Liver (tissue), 9 donors: ENCODE results near the gene EML3. TPM values are rescaled to one million over a fixed set of nuclear protein-coding genes. Genes with fewer than 3 reads are reported as not detected.

Source experiments
- DNase-seq: peaks from one replicate; pipeline ENCODE4 v3.0.0-alpha.2; 2017; ENCODE audit warnings: low spot score
- H3K27ac ChIP-seq, 2 donors: one replicate each; pipeline ENCODE4 v1.7.0; 2013; ENCODE audit warnings: inconsistent platforms in 2 of 2, low read length in 2 of 2, control low read depth in 1 of 2, low read depth in 1 of 2, mild to moderate bottlenecking in 1 of 2
- H3K27me3 ChIP-seq, 4 donors: one replicate each; pipeline versions ENCODE4 v1.6.1 to v1.7.0; 2013; ENCODE audit warnings: low read length in 3 of 4, inconsistent platforms in 1 of 4, mild to moderate bottlenecking in 1 of 4, moderate library complexity in 1 of 4; ENCODE audit not compliant: control insufficient read depth in 4 of 4, insufficient read depth in 4 of 4
- H3K36me3 ChIP-seq, 4 donors: one replicate each; pipeline versions ENCODE4 v1.6.1 to v1.7.0; 2013; ENCODE audit warnings: low read length in 3 of 4, mild to moderate bottlenecking in 3 of 4, low read depth in 1 of 4, moderate library complexity in 1 of 4; ENCODE audit not compliant: control insufficient read depth in 4 of 4, insufficient read depth in 3 of 4
- H3K4me1 ChIP-seq, 4 donors: one replicate each; pipeline versions ENCODE4 v1.6.1 to v1.7.0; 2013; ENCODE audit warnings: low read length in 3 of 4, mild to moderate bottlenecking in 3 of 4, moderate library complexity in 1 of 4; ENCODE audit not compliant: control insufficient read depth in 4 of 4, insufficient read depth in 4 of 4
- H3K4me3 ChIP-seq, 3 donors: one replicate each; pipeline versions ENCODE4 v1.6.1 to v1.7.0; 2013; ENCODE audit warnings: low read length in 3 of 3, control low read depth in 1 of 3, low read depth in 1 of 3, mild to moderate bottlenecking in 1 of 3
- H3K9ac ChIP-seq, 2 donors: one replicate each; pipeline ENCODE4 v1.7.0; 2013; ENCODE audit warnings: low read length in 2 of 2, mild to moderate bottlenecking in 2 of 2, moderate library complexity in 2 of 2, control low read depth in 1 of 2, low read depth in 1 of 2
- H3K9me3 ChIP-seq, 4 donors: one replicate each; pipeline versions ENCODE4 v1.6.1 to v1.7.0; 2013; ENCODE audit warnings: low read length in 3 of 4; ENCODE audit not compliant: control insufficient read depth in 4 of 4
- ATF3 ChIP-seq: IDR thresholded peaks from 2 replicates; pipeline ENCODE4 v1.6.1; 2016; ENCODE audit warnings: antibody characterized with exemption
- CTCF ChIP-seq: fragments of 150-350 bp; IDR thresholded peaks from 2 replicates; pipeline ENCODE4 v1.5.1; 2017; ENCODE audit warnings: improper control_type of control experiment, low read depth, low read length; ENCODE audit not compliant: missing input control
- EGR1 ChIP-seq, 2 donors: IDR thresholded peaks; 2 replicates each; pipeline ENCODE4 v1.6.1; 2016 to 2018; ENCODE audit warnings: antibody characterized with exemption in 2 of 2, low read depth in 2 of 2
- FOXA1 ChIP-seq: IDR thresholded peaks from 2 replicates; pipeline ENCODE4 v1.6.1; 2016; ENCODE audit warnings: antibody characterized with exemption
- FOXA2 ChIP-seq: IDR thresholded peaks from 2 replicates; pipeline ENCODE4 v1.6.1; 2016; ENCODE audit warnings: antibody characterized with exemption
- GABPA ChIP-seq, 2 donors: IDR thresholded peaks in 1 of 2; conservative IDR thresholded peaks in 1 of 2; 2 replicates each; pipeline ENCODE4 v1.6.1; 2016; ENCODE audit warnings: antibody characterized with exemption in 2 of 2, mild to moderate bottlenecking in 1 of 2, moderate library complexity in 1 of 2
- HNF4A ChIP-seq, 2 donors: conservative IDR thresholded peaks; 2 replicates each; pipeline ENCODE4 v1.6.1; 2016; ENCODE audit warnings: antibody characterized with exemption in 2 of 2, mild to moderate bottlenecking in 2 of 2
- HNF4G ChIP-seq: IDR thresholded peaks from 2 replicates; pipeline ENCODE4 v1.6.1; 2016; ENCODE audit warnings: antibody characterized with exemption
- JUND ChIP-seq, 2 donors: IDR thresholded peaks; 2 replicates each; pipeline ENCODE4 v1.6.1; 2016; ENCODE audit warnings: antibody characterized with exemption in 2 of 2
- NR2F2 ChIP-seq: IDR thresholded peaks from 2 replicates; pipeline ENCODE4 v1.6.1; 2016; ENCODE audit warnings: antibody characterized with exemption
- RAD21 ChIP-seq, 2 donors: IDR thresholded peaks; 2 replicates each; pipeline ENCODE4 v1.6.1; 2016; ENCODE audit warnings: antibody characterized with exemption in 2 of 2, mild to moderate bottlenecking in 2 of 2
- RXRA ChIP-seq, 2 donors: IDR thresholded peaks; 2 replicates each; pipeline ENCODE4 v1.6.1; 2017 to 2018; ENCODE audit warnings: antibody characterized with exemption in 2 of 2, mild to moderate bottlenecking in 1 of 2
- SP1 ChIP-seq: IDR thresholded peaks from 2 replicates; pipeline ENCODE4 v1.6.1; 2018; ENCODE audit warnings: antibody characterized with exemption, mild to moderate bottlenecking
- TAF1 ChIP-seq: conservative IDR thresholded peaks from 2 replicates; pipeline ENCODE4 v1.6.1; 2016; ENCODE audit warnings: antibody characterized with exemption, mild to moderate bottlenecking
- YY1 ChIP-seq: IDR thresholded peaks from 2 replicates; pipeline ENCODE4 v1.6.1; 2016; ENCODE audit warnings: antibody characterized with exemption, mild to moderate bottlenecking
- ZBTB33 ChIP-seq: IDR thresholded peaks from 2 replicates; pipeline ENCODE4 v1.6.1; 2016; ENCODE audit warnings: antibody characterized with exemption
- WGBS: extraction: QIAGEN DNeasy Blood & Tissue Kit; methylation state at CpG from one replicate; pipeline ENCODE4 v1.1.7; 2013; 5-methylcytosine and 5-hydroxymethylcytosine counted together
- polyA plus RNA-seq, 2 donors: library from polyadenylated mRNA; stranded (reverse) in 1 of 2; unstranded in 1 of 2; fragments of 200-250 nt in 1 of 2; fragments of >200 nt in 1 of 2; fragmentation: Nextera tagmentation in 1 of 2; extraction: Ambion mirVana in 1 of 2; gene quantifications; one replicate each; pipeline versions ENCODE4 v1.2.1 to v1.2.3, GENCODE V29; 2013 to 2015
- total RNA-seq, 2 donors: library from RNA; depleted of rRNA; stranded (reverse); fragments of >200 nt; gene quantifications; one replicate each; pipeline ENCODE4 v1.2.3, GENCODE V29; 2014
- TF ChIP-seq, protein P1 (sequence below): IDR thresholded peaks from 2 replicates; pipeline ENCODE4 v1.6.1; 2016; ENCODE audit warnings: antibody characterized with exemption
- TF ChIP-seq, protein P2 (sequence below): IDR thresholded peaks from 2 replicates; pipeline ENCODE4 v1.6.1; 2016; ENCODE audit warnings: antibody characterized with exemption, mild to moderate bottlenecking
- donor health status: healthy.
- donor health status: healthy.
- donor health status: healthy.
- donor health status: healthy.
- donor health status: healthy.

EML3 gene
- total and polyA plus RNA-seq, 4 donors, result 6.0 to 19.3 (median 13.6) TPM

- no peak overlapping the region for H3K27ac ChIP-seq
- no peak for TF ChIP-seq HNF4A (conservative IDR thresholded peaks at IDR 0.05)
- TF ChIP-seq YY1, result no peak
- TF ChIP-seq GABPA (IDR thresholded peaks at IDR 0.05 in 1 of 2, conservative IDR thresholded peaks at IDR 0.05 in 1 of 2), result no peak
- TF ChIP-seq RXRA (IDR thresholded peaks at IDR 0.05), result no peak
- no peak for TF ChIP-seq ZBTB33
- TF ChIP-seq, protein P1, sequence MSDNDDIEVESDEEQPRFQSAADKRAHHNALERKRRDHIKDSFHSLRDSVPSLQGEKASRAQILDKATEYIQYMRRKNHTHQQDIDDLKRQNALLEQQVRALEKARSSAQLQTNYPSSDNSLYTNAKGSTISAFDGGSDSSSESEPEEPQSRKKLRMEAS, result no peak
- no peak for TF ChIP-seq FOXA2
- peaks cover 10 to 41% (median 22%) of the 10 kb centered on the region in 4 donors for H3K4me1 ChIP-seq
- H3K4me3 ChIP-seq, result no peak overlapping the region
- peaks cover 2 to 17% (median 3%) of the 10 kb centered on the region in 4 donors for H3K36me3 ChIP-seq
- 96% methylated on average over 15 of the region's 15 CpGs for WGBS
- no peaks in the 10 kb centered on the region for H3K9me3 ChIP-seq
- no peak overlapping the region for H3K9ac ChIP-seq
- DNase-seq, result no peak
- no peaks in the 10 kb centered on the region for H3K27me3 ChIP-seq
Measured at GRCh38 chr11:62605902-62606301, 6.7 kb downstream of the EML3 start.

DNA sequence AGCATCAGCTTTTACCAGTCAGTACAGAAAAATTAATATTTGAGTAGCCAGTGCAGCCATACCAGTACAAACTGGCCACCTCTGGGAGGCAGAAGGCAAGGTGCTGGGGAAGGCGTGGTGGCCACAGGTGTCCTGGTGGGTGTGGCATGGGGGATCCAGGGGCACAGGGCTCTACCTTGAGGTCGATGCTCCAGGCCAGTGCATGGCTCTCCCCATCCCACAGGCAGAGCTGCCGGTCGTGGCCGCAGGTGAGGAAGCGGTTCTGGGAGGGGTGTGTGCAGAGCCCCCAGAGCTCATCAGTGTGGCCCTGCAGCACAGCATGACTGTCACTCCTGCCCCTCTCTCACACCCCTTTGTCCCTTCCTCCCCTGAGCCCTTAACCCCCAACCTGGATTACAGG is 7.1 kb downstream of the EML3 start:
- H3K4me1 ChIP-seq, result peaks cover 10 to 42% (median 24%) of the 10 kb centered on the region in 4 donors
- no peak for DNase-seq
- 92% methylated on average over 6 of the region's 6 CpGs for WGBS
- no peaks in the 10 kb centered on the region for H3K27me3 ChIP-seq
- peaks cover 2 to 17% (median 3%) of the 10 kb centered on the region in 4 donors for H3K36me3 ChIP-seq
- H3K27ac ChIP-seq, result no peak overlapping the region
- no peak overlapping the region for H3K4me3 ChIP-seq
- H3K9ac ChIP-seq, result no peak overlapping the region
- no peaks in the 10 kb centered on the region for H3K9me3 ChIP-seq
- no peak for TF ChIP-seq HNF4A (conservative IDR thresholded peaks at IDR 0.05)
- TF ChIP-seq YY1, result no peak
- TF ChIP-seq RAD21 (IDR thresholded peaks at IDR 0.05), result no peak
- no peak for TF ChIP-seq ATF3
- TF ChIP-seq, protein P2, sequence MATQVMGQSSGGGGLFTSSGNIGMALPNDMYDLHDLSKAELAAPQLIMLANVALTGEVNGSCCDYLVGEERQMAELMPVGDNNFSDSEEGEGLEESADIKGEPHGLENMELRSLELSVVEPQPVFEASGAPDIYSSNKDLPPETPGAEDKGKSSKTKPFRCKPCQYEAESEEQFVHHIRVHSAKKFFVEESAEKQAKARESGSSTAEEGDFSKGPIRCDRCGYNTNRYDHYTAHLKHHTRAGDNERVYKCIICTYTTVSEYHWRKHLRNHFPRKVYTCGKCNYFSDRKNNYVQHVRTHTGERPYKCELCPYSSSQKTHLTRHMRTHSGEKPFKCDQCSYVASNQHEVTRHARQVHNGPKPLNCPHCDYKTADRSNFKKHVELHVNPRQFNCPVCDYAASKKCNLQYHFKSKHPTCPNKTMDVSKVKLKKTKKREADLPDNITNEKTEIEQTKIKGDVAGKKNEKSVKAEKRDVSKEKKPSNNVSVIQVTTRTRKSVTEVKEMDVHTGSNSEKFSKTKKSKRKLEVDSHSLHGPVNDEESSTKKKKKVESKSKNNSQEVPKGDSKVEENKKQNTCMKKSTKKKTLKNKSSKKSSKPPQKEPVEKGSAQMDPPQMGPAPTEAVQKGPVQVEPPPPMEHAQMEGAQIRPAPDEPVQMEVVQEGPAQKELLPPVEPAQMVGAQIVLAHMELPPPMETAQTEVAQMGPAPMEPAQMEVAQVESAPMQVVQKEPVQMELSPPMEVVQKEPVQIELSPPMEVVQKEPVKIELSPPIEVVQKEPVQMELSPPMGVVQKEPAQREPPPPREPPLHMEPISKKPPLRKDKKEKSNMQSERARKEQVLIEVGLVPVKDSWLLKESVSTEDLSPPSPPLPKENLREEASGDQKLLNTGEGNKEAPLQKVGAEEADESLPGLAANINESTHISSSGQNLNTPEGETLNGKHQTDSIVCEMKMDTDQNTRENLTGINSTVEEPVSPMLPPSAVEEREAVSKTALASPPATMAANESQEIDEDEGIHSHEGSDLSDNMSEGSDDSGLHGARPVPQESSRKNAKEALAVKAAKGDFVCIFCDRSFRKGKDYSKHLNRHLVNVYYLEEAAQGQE, result no peak
- no peak for TF ChIP-seq FOXA1
- TF ChIP-seq CTCF, result no peak
- no peak for TF ChIP-seq RXRA (IDR thresholded peaks at IDR 0.05)
- TF ChIP-seq NR2F2, result no peak
- TF ChIP-seq GABPA (IDR thresholded peaks at IDR 0.05 in 1 of 2, conservative IDR thresholded peaks at IDR 0.05 in 1 of 2), result no peak
- TF ChIP-seq ZBTB33, result no peak
- TF ChIP-seq HNF4G, result no peak
- TF ChIP-seq EGR1 (IDR thresholded peaks at IDR 0.05; ENCODE audit: low read depth in 2 of 2), result no peak
- TF ChIP-seq, protein P1, result no peak
- no peak for TF ChIP-seq FOXA2
- no peak for TF ChIP-seq TAF1
- no peak for TF ChIP-seq SP1
- TF ChIP-seq JUND (IDR thresholded peaks at IDR 0.05), result no peak
